Measurements from ENCODE around the gene SEH1L.

GRCh38 chr18:12995952-12996477 lies 48.2 kb downstream of the SEH1L start:
- TF ChIP-seq, protein P1, sequence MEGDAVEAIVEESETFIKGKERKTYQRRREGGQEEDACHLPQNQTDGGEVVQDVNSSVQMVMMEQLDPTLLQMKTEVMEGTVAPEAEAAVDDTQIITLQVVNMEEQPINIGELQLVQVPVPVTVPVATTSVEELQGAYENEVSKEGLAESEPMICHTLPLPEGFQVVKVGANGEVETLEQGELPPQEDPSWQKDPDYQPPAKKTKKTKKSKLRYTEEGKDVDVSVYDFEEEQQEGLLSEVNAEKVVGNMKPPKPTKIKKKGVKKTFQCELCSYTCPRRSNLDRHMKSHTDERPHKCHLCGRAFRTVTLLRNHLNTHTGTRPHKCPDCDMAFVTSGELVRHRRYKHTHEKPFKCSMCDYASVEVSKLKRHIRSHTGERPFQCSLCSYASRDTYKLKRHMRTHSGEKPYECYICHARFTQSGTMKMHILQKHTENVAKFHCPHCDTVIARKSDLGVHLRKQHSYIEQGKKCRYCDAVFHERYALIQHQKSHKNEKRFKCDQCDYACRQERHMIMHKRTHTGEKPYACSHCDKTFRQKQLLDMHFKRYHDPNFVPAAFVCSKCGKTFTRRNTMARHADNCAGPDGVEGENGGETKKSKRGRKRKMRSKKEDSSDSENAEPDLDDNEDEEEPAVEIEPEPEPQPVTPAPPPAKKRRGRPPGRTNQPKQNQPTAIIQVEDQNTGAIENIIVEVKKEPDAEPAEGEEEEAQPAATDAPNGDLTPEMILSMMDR (conservative IDR thresholded peaks at IDR 0.05): no peak
- no peak for TF ChIP-seq EZH2 (IDR thresholded peaks at IDR 0.05; ENCODE audit: low read depth)

All from PC-9 (cell line).